SK-N-SH (cell line): ENCODE measurements around the gene USP48. TPM values are rescaled to one million over a fixed set of nuclear protein-coding genes. Genes with fewer than 3 reads are reported as not detected.

ENCODE experiments used
- CTCF ChIA-PET: fragments of 300-600, 350-600 bp; formaldehyde crosslinking; extraction: SDS; loops from one replicate; lab custom pipeline; 2021; lab: Yijun Ruan, JAX
- POLR2A ChIA-PET: fragments of 350-600 bp; sonication (Branson Sonifier 250); formaldehyde crosslinking; extraction: SDS; loops from one replicate; lab custom pipeline; 2020; ENCODE audit warnings: antibody characterized with exemption, inconsistent platforms; lab: Yijun Ruan, JAX
- DNase-seq: peaks from one replicate; pipeline ENCODE4 v3.0.0; 2012
- H2AFZ ChIP-seq: fragments of 200-600 bp; sonication (generic); 2 replicates; pipeline ENCODE4 v1.8.1; 2016; ENCODE audit warnings: antibody characterized with exemption, mild to moderate bottlenecking, low read depth
- H3F3A ChIP-seq: fragments of 200-600 bp; sonication (generic); replicated peaks from 2 replicates; pipeline ENCODE3; 2016; ENCODE audit warnings: antibody characterized with exemption, mild to moderate bottlenecking; ENCODE audit not compliant: insufficient read depth
- H3K27ac ChIP-seq, 2 experiments: fragments of 200-500 bp in 1 of 2; fragments of 200-600 bp in 1 of 2; sonication (Bioruptor generic) in 1 of 2; sonication (generic), shearing (Covaris generic) in 1 of 2; 2 replicates each; pipeline versions ENCODE4 v1.5.1 to v1.6.1; 2014 to 2016; ENCODE audit warnings: low read depth in 2 of 2, inconsistent platforms in 1 of 2, low read length in 1 of 2, mild to moderate bottlenecking in 1 of 2, mixed read lengths in 1 of 2
- H3K27me3 ChIP-seq: fragments of 200-600 bp; sonication (generic), shearing (Covaris generic); 2 replicates; pipeline ENCODE4 v1.6.1; 2016; ENCODE audit warnings: mixed run types; ENCODE audit not compliant: insufficient read depth
- H3K36me3 ChIP-seq, 2 experiments: fragments of 200-500 bp in 1 of 2; fragments of 200-600 bp in 1 of 2; sonication (Bioruptor generic) in 1 of 2; sonication (generic) in 1 of 2; replicated peaks in 1 of 2; 2 replicates each; pipeline versions ENCODE3 to v1.5.1; 2014 to 2016; ENCODE audit warnings: low read length in 1 of 2, mild to moderate bottlenecking in 1 of 2; ENCODE audit not compliant: insufficient read depth in 2 of 2, control insufficient read depth in 1 of 2
- H3K4me1 ChIP-seq, 2 experiments: fragments of 200-500 bp in 1 of 2; fragments of 200-600 bp in 1 of 2; sonication (Bioruptor generic) in 1 of 2; sonication (generic), shearing (Covaris generic) in 1 of 2; 2 replicates each; pipeline versions ENCODE4 v1.5.1 to v1.6.1; 2014 to 2016; ENCODE audit warnings: low read depth in 1 of 2, low read length in 1 of 2, mixed run types in 1 of 2; ENCODE audit not compliant: insufficient read depth in 2 of 2, control insufficient read depth in 1 of 2
- H3K4me2 ChIP-seq: fragments of 200-600 bp; sonication (generic), shearing (Covaris generic); 2 replicates; pipeline ENCODE4 v1.6.1; 2017; ENCODE audit warnings: mixed run types
- H3K4me3 ChIP-seq, 2 experiments: fragments of 200-500 bp in 1 of 2; fragments of 200-600 bp in 1 of 2; sonication (Bioruptor generic) in 1 of 2; sonication (generic), shearing (Covaris generic) in 1 of 2; 2 replicates each; pipeline versions ENCODE4 v1.5.1 to v1.8.1; 2014 to 2016; ENCODE audit warnings: low read depth in 2 of 2, inconsistent platforms in 1 of 2, low read length in 1 of 2, mild to moderate bottlenecking in 1 of 2, mixed read lengths in 1 of 2, moderate library complexity in 1 of 2
- H3K79me2 ChIP-seq: fragments of 200-600 bp; sonication (generic); 2 replicates; pipeline ENCODE4 v1.8.1; 2017; ENCODE audit warnings: mild to moderate bottlenecking; ENCODE audit not compliant: insufficient read depth
- H3K9ac ChIP-seq: fragments of 200-600 bp; sonication (generic); 2 replicates; pipeline ENCODE4 v1.6.1; 2017; ENCODE audit warnings: mixed run types
- H3K9me2 ChIP-seq: fragments of 200-600 bp; sonication (generic); 2 replicates; pipeline ENCODE4 v1.6.1; 2017; ENCODE audit warnings: mixed run types
- H3K9me3 ChIP-seq: fragments of 200-600 bp; sonication (generic); 2 replicates; pipeline ENCODE4 v1.6.1; 2017; ENCODE audit warnings: mixed run types, mild to moderate bottlenecking, moderate library complexity
- H4K20me1 ChIP-seq: fragments of 200-600 bp; sonication (generic); 2 replicates; pipeline ENCODE4 v1.6.1; 2017; ENCODE audit warnings: mild to moderate bottlenecking, mixed run types; ENCODE audit not compliant: insufficient read depth
- CHD2 ChIP-seq: fragments of 150-350 bp; IDR thresholded peaks from 2 replicates; pipeline ENCODE4 v1.6.1; 2018; ENCODE audit warnings: low read length; ENCODE audit not compliant: partially characterized antibody
- ELF1 ChIP-seq: IDR thresholded peaks from 2 replicates; pipeline ENCODE4 v1.4.0; 2012
- EZH2phosphoT487 ChIP-seq: fragments of 200-600 bp; sonication (generic); IDR thresholded peaks from 2 replicates; pipeline ENCODE4 v1.6.1; 2017; ENCODE audit warnings: low read depth, mixed run types, mild to moderate bottlenecking, antibody characterized with exemption, moderate library complexity, borderline replicate concordance
- FOSL2 ChIP-seq: IDR thresholded peaks from 2 replicates; pipeline ENCODE4 v1.4.0; 2012; ENCODE audit warnings: low read depth, mild to moderate bottlenecking, moderate library complexity, borderline replicate concordance
- FOXJ3 ChIP-seq: sonication (generic); formaldehyde crosslinking; IDR thresholded peaks from 2 replicates; pipeline ENCODE4 v1.5.1; 2020; ENCODE audit warnings: mild to moderate bottlenecking, missing genetic modification reagents
- FOXM1 ChIP-seq: IDR thresholded peaks from 2 replicates; pipeline ENCODE4 v1.4.0; 2012; ENCODE audit warnings: low read depth, mild to moderate bottlenecking
- GATA2 ChIP-seq: sonication (generic); formaldehyde crosslinking; IDR thresholded peaks from 2 replicates; pipeline ENCODE4 v1.5.0; 2020; ENCODE audit warnings: mild to moderate bottlenecking, missing genetic modification reagents
- JUND ChIP-seq: IDR thresholded peaks from 2 replicates; pipeline ENCODE4 v1.4.0; 2012
- MAX ChIP-seq: IDR thresholded peaks from 2 replicates; pipeline ENCODE4 v1.4.0; 2012; ENCODE audit warnings: low read depth
- MEF2A ChIP-seq: IDR thresholded peaks from 2 replicates; pipeline ENCODE4 v1.4.0; 2012; ENCODE audit warnings: low read depth, borderline replicate concordance
- MXI1 ChIP-seq: IDR thresholded peaks from 2 replicates; pipeline ENCODE4 v1.6.1; 2012; ENCODE audit warnings: mild to moderate bottlenecking, low read depth, low read length, improper control_type of control experiment
- NFIC ChIP-seq: IDR thresholded peaks from 2 replicates; pipeline ENCODE4 v1.4.0; 2012; ENCODE audit warnings: borderline replicate concordance
- PBX3 ChIP-seq: IDR thresholded peaks from 2 replicates; pipeline ENCODE4; 2012
- POLR2AphosphoS5 ChIP-seq: IDR thresholded peaks from 2 replicates; pipeline ENCODE4 v1.6.1; 2012; ENCODE audit warnings: low read depth, low read length
- RAD21 ChIP-seq: IDR thresholded peaks from 2 replicates; pipeline ENCODE4 v1.6.1; 2012; ENCODE audit warnings: mild to moderate bottlenecking, low read length
- RCOR1 ChIP-seq: fragments of 150-350 bp; IDR thresholded peaks from 2 replicates; pipeline ENCODE4 v1.6.1; 2017; ENCODE audit warnings: antibody characterized with exemption, low read length
- RFX5 ChIP-seq: IDR thresholded peaks from 2 replicates; pipeline ENCODE4 v1.6.1; 2012; ENCODE audit warnings: mild to moderate bottlenecking, improper control_type of control experiment, low read length
- SMC3 ChIP-seq: IDR thresholded peaks from 2 replicates; pipeline ENCODE4 v1.6.1; 2012; ENCODE audit warnings: low read depth, low read length, improper control_type of control experiment
- TAF1 ChIP-seq: IDR thresholded peaks from 2 replicates; pipeline ENCODE4 v1.6.1; 2012; ENCODE audit warnings: low read depth, mild to moderate bottlenecking, low read length, moderate library complexity, borderline replicate concordance
- TCF12 ChIP-seq: IDR thresholded peaks from 2 replicates; pipeline ENCODE4 v1.4.0; 2012
- TEAD4 ChIP-seq: IDR thresholded peaks from 2 replicates; pipeline ENCODE4 v1.4.0; 2012; ENCODE audit warnings: mild to moderate bottlenecking, borderline replicate concordance; ENCODE audit not compliant: insufficient read depth
- USF2 ChIP-seq: fragments of 150-350 bp; IDR thresholded peaks from 2 replicates; pipeline ENCODE4 v1.6.1; 2017; ENCODE audit warnings: antibody characterized with exemption, low read length, low read depth, borderline replicate concordance
- WGBS: methylation state at CpG from one replicate; pipeline ENCODE4 v1.1.6; 2017; ENCODE audit warnings: low lambda C conversion rate; 5-methylcytosine and 5-hydroxymethylcytosine counted together
- polyA plus RNA-seq, 3 experiments: library from polyadenylated mRNA; depleted of rRNA; stranded (reverse); fragments of >200 nt; gene quantifications; 2 replicates each; pipeline ENCODE4 v1.2.3, GENCODE V29; 2012

Gene USP48
- polyA plus RNA-seq, 1 of the 3 experiments (the other 2 are of a cell fraction): 13.6 TPM

- Histone ChIP-seq H3K9me2 (no peaks in the 10 kb centered on the region), H3K4me3 (no peak overlapping the region), H3K4me1 (no peaks in the 10 kb centered on the region), H2AFZ (no peak overlapping the region), H3K27ac (no peak overlapping the region), H3K4me2 (no peak overlapping the region), H3K27me3 (no peaks in the 10 kb centered on the region), H3K79me2 (no peaks in the 10 kb centered on the region; the same call in 1 of the 2 replicates), H4K20me1 (peaks cover 6% of the 10 kb centered on the region; the same call in 1 of the 2 replicates), H3K9ac (no peak overlapping the region), H3K9me3 (no peaks in the 10 kb centered on the region), H3K36me3 (peaks cover 28 to 54% of the 10 kb centered on the region in 2 experiments), H3F3A (peaks cover 4% of the 10 kb centered on the region)
- DNase-seq: no peak
- CTCF ChIA-PET: no interaction called here
- no peak for TF ChIP-seq MXI1
- no peak for TF ChIP-seq RAD21
- no peak for TF ChIP-seq FOXJ3 (CRISPR knock-in tag)
- no peak for TF ChIP-seq SMC3
- POLR2A ChIA-PET: no interaction called here
- WGBS: 81% methylated on average over 9 of the region's 9 CpGs
Measured at GRCh38 chr1:21749859-21750468, 33.0 kb downstream of the USP48 start.

GRCh38 chr1:21749109-21749508 lies 33.8 kb downstream of the USP48 start:
- no peaks in the 10 kb centered on the region for H3K4me1 ChIP-seq
- H3K27ac ChIP-seq: no peak overlapping the region
- H3K36me3 ChIP-seq: peaks cover 21 to 51% of the 10 kb centered on the region in 2 experiments
- H2AFZ ChIP-seq: no peak overlapping the region
- POLR2A ChIA-PET: no interaction called here
- no peak overlapping the region for H3K4me2 ChIP-seq
- 97% methylated on average over 3 of the region's 3 CpGs for WGBS
- TF ChIP-seq FOSL2: no peak
- TF ChIP-seq EZH2phosphoT487: no peak
- TF ChIP-seq RFX5: no peak
- no peak for TF ChIP-seq TCF12
- TF ChIP-seq GATA2 (CRISPR knock-in tag): no peak
- TF ChIP-seq PBX3: no peak
- TF ChIP-seq POLR2AphosphoS5: no peak
- TF ChIP-seq, all 33 proteins: peak for 0
- H4K20me1 ChIP-seq: peaks cover 6% of the 10 kb centered on the region; the same call in 1 of the 2 replicates
- no peaks in the 10 kb centered on the region for H3K27me3 ChIP-seq
- no peaks in the 10 kb centered on the region for H3K9me3 ChIP-seq
- H3K4me3 ChIP-seq: no peak overlapping the region
- H3K9me2 ChIP-seq: no peaks in the 10 kb centered on the region
- H3K9ac ChIP-seq: no peak overlapping the region
- DNase-seq: no peak
- H3F3A ChIP-seq: peaks cover 4% of the 10 kb centered on the region
- no peaks in the 10 kb centered on the region; the same call in 1 of the 2 replicates for H3K79me2 ChIP-seq
- CTCF ChIA-PET: no interaction called here

- CTCF ChIA-PET: interaction anchor here (1.1 kb wide), 1 partner anchor 40 kb away, joined by 3 read pairs; no protein-coding TSS in a partner anchor
- POLR2A ChIA-PET: no interaction called here
- H3F3A ChIP-seq: peaks cover 7% of the 10 kb centered on the region
- H3K4me2 ChIP-seq: no peak overlapping the region
- TF ChIP-seq RFX5: no peak
- no peak for TF ChIP-seq GATA2 (CRISPR knock-in tag)
- TF ChIP-seq FOXM1: no peak
- TF ChIP-seq ELF1: no peak
- no peak for TF ChIP-seq TEAD4
- TF ChIP-seq SMC3: no peak
- no peak for TF ChIP-seq TCF12
- TF ChIP-seq MEF2A: no peak
- TF ChIP-seq TAF1: no peak
- no peak for TF ChIP-seq CHD2
- no peak for TF ChIP-seq USF2
- no peak for TF ChIP-seq JUND
- no peak for TF ChIP-seq RCOR1
- no peak for TF ChIP-seq MAX
- TF ChIP-seq NFIC: no peak
- no peak for TF ChIP-seq FOSL2
- TF ChIP-seq, all 33 proteins: peak for 0
- Histone ChIP-seq H3K27me3 (no peaks in the 10 kb centered on the region), H3K36me3 (peaks cover 13 to 57% of the 10 kb centered on the region in 2 experiments), H2AFZ (no peak overlapping the region), H3K9me3 (no peaks in the 10 kb centered on the region), H3K4me1 (no peaks in the 10 kb centered on the region), H3K9me2 (no peaks in the 10 kb centered on the region), H4K20me1 (no peaks in the 10 kb centered on the region), H3K9ac (no peak overlapping the region), H3K27ac (no peak overlapping the region), H3K4me3 (no peak overlapping the region), H3K79me2 (peaks cover 3% of the 10 kb centered on the region; the same call in 1 of the 2 replicates)
- 98% methylated on average over 2 of the region's 2 CpGs for WGBS
- no peak for DNase-seq
Measured at GRCh38 chr1:21743476-21743875, 39.5 kb downstream of the USP48 start.
